AG04450 (cell line): ENCODE results near the gene STAT4. TPM values are rescaled to one million over a fixed set of nuclear protein-coding genes. Genes with fewer than 3 reads are reported as not detected.

ENCODE experiments used
- CTCF ChIA-PET: fragments of 300-600, 350-600 bp; formaldehyde crosslinking; extraction: SDS; loops from one replicate; lab custom pipeline; 2022; ENCODE audit warnings: antibody characterized with exemption, inconsistent platforms; lab: Charles Lee
- POLR2A ChIA-PET: fragments of 350-600 bp; formaldehyde crosslinking; extraction: SDS; loops from one replicate; lab custom pipeline; 2021; ENCODE audit warnings: antibody characterized with exemption, inconsistent platforms; lab: Yijun Ruan, JAX
- DNase-seq: peaks from one replicate; pipeline ENCODE4 v3.0.0-alpha.2; 2011; ENCODE audit warnings: low read depth, low spot score
- H3K27ac ChIP-seq: one replicate; pipeline ENCODE4 v1.5.1; 2012; ENCODE audit warnings: low read depth, low read length, control low read depth
- H3K27me3 ChIP-seq: one replicate; pipeline ENCODE4 v1.6.0; 2012; ENCODE audit warnings: low read length; ENCODE audit not compliant: control insufficient read depth, insufficient read depth
- H3K4me3 ChIP-seq: 2 replicates; pipeline ENCODE4 v1.5.1; 2011; ENCODE audit warnings: mild to moderate bottlenecking, low read depth, low read length, control low read depth
- H3K9me3 ChIP-seq: 2 replicates; pipeline ENCODE4 v1.5.1; 2012; ENCODE audit warnings: low read length; ENCODE audit not compliant: control insufficient read depth, insufficient read depth
- polyA plus RNA-seq: library from polyadenylated mRNA; depleted of rRNA; stranded (reverse); fragments of >200 nt; gene quantifications from 2 replicates; pipeline ENCODE4 v1.2.3, GENCODE V29; 2011
- TF ChIP-seq, protein P1 (sequence below): IDR thresholded peaks from 2 replicates; pipeline ENCODE4 v1.5.1; 2011; ENCODE audit warnings: low read depth, low read length, control low read depth, inconsistent platforms

Gene STAT4
- polyA plus RNA-seq, 1 experiment = 1.3 TPM

DNA sequence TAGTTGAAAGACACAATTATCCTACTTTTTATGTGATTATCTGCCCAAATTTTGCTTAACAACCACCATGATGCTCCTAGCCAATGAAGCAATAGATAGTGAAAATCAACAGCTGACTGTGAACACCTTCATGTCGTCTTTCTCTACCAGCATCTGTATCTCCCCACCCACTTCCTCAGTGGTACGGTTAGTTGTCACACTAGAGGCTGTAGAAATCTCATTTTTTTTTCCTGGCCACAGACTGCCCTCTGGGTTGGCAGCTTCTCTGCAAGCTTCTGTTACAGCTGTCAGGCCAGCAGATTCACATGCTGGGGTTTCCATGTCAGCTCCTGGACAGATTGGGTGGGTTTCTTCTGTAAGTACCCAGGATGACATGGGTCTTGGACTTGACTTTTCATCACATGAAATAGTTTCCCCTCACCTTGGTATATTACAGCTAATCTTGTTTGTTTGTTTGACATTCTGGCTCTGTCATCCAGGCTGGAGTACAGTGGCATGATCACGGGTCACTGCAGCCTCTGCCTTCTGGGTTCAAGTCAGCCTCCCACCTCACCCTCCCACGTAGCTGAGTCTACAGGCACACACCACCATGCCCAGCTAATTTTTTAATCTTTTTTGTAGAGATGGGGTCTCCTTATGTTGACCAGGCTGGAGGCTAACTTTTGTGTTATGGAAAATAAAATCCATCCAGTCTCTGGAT lies 24.3 kb downstream of the STAT4 start:
- CTCF ChIA-PET = interaction anchor here (1.1 to 2.0 kb wide), 2 partner anchors 29 to 74 kb away, joined by 3 to 4 read pairs; no protein-coding TSS in a partner anchor

DNA sequence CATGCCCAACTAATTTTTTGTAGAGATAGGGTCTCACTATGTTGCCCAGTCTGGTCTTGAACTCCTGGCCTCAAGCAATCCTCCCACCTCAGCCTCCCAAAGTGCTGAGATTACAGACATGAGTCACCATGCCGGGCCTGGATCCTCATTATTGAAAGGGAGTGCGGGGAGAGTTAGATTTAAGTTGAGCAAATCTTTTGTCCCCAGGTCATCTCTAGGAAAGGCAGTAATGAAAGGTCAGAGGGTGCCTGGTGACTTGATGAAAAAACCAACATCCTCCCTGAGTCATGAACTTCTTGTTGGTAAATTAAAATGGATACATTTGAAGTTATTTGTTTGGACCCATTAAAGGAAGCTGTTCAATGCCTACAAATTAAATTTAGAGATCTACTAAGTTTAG lies 25.1 kb downstream of the STAT4 start:
- TF ChIP-seq, protein P1, sequence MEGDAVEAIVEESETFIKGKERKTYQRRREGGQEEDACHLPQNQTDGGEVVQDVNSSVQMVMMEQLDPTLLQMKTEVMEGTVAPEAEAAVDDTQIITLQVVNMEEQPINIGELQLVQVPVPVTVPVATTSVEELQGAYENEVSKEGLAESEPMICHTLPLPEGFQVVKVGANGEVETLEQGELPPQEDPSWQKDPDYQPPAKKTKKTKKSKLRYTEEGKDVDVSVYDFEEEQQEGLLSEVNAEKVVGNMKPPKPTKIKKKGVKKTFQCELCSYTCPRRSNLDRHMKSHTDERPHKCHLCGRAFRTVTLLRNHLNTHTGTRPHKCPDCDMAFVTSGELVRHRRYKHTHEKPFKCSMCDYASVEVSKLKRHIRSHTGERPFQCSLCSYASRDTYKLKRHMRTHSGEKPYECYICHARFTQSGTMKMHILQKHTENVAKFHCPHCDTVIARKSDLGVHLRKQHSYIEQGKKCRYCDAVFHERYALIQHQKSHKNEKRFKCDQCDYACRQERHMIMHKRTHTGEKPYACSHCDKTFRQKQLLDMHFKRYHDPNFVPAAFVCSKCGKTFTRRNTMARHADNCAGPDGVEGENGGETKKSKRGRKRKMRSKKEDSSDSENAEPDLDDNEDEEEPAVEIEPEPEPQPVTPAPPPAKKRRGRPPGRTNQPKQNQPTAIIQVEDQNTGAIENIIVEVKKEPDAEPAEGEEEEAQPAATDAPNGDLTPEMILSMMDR = no peak
- no peaks in the 10 kb centered on the region for H3K27me3 ChIP-seq
- DNase-seq = no peak
- POLR2A ChIA-PET = no interaction called here
- H3K9me3 ChIP-seq = no peaks in the 10 kb centered on the region
- H3K27ac ChIP-seq = no peak overlapping the region
- no peak overlapping the region for H3K4me3 ChIP-seq
- CTCF ChIA-PET = interaction anchor here (1.1 to 2.0 kb wide), 2 partner anchors 30 to 73 kb away, joined by 3 to 4 read pairs; no protein-coding TSS in a partner anchor

More for the DNA sequence above, 24.3 kb downstream of the STAT4 start:
- Histone ChIP-seq H3K27ac (no peak overlapping the region), H3K9me3 (no peaks in the 10 kb centered on the region), H3K4me3 (no peak overlapping the region), H3K27me3 (no peaks in the 10 kb centered on the region)
- no peak for DNase-seq
- TF ChIP-seq, protein P1 = no peak
- POLR2A ChIA-PET = no interaction called here

DNA sequence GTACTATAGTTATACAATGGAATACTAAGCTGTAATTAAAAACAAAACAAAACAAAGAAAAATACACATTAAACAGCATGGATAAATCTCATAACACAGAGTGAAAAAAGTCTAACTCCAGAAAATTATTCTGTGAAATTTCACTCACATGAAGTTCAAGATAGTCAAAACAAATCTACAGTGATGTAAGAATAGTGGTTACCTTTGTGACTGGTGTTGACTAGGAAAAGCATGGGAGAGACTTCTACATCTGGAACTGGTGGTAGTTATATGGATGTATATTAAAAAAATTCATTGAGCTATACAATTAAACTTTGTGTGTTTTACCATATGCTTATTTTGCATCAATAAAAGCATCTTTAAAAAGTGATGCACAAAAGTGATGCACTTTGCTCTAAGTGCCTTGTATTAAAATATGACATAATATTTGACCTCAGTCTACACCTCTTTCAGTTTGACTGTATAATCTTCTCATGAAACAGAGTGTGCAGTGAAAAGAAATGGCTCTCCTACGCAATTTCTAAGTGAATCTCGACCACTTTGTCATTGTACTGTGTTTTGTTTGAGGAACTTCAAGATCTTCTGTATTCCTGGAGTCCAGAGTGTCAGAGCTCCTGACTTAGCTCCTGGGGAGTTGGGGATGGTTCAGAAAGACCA lies 28.0 kb downstream of the STAT4 start:
- Histone ChIP-seq H3K9me3 (no peaks in the 10 kb centered on the region), H3K27me3 (no peaks in the 10 kb centered on the region), H3K27ac (no peak overlapping the region), H3K4me3 (no peak overlapping the region)
- ChIA-PET CTCF (no interaction called here), POLR2A (no interaction called here)
- TF ChIP-seq, protein P1 = no peak
- no peak for DNase-seq

DNA sequence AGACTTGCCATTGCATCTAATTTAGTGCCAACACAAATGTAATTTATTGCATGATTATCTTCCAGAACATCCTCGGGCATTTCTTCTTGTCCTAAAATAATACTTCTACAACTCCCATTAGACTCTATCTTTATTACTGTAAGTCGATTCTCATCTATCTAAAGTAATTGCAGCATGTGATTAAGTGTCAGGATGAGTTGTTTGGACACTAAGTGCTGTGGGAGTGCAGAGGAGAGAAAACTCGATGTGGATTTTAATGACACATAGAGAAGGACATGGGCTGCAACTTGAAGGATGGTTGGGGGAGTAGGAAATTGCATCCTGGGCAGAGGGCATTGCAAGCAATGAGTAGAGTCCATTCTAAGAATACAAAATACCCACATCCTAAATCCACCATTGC lies 33.5 kb downstream of the STAT4 start:
- ChIA-PET CTCF (interaction anchor here (0.7 kb wide), 1 partner anchor 39 kb away, joined by 3 read pairs; no protein-coding TSS in a partner anchor), POLR2A (no interaction called here)
- H3K27me3 ChIP-seq = no peaks in the 10 kb centered on the region
- DNase-seq = no peak
- TF ChIP-seq, protein P1 = no peak
- H3K4me3 ChIP-seq = no peak overlapping the region
- H3K9me3 ChIP-seq = no peaks in the 10 kb centered on the region
- no peak overlapping the region for H3K27ac ChIP-seq

DNA sequence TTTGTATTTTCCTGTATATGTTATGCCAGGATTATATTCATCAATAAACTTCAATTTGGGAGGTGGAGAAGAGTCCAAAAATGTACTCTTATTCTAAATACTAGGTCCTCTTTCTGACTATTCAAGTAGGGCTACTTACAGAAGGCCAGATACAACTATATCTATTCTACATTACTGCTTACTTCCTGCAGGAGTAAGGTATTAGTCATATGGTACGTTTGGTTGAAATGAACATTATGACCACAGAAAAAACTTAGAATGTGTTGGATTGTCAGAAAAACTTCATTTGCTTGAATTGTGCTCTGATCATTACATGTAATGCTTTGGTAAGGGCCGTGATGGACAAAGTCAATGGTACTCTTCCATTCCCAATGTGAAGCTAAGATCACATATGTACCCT lies 35.0 kb downstream of the STAT4 start:
- Histone ChIP-seq H3K4me3 (no peak overlapping the region), H3K27ac (no peak overlapping the region), H3K27me3 (no peaks in the 10 kb centered on the region), H3K9me3 (no peaks in the 10 kb centered on the region)
- ChIA-PET CTCF (interaction anchor here (1.3 kb wide), 1 partner anchor 12 kb away, joined by 4 read pairs; no protein-coding TSS in a partner anchor), POLR2A (no interaction called here)
- DNase-seq = no peak
- TF ChIP-seq, protein P1 = no peak
